GM23338 (cell line): ENCODE results near the gene CHCHD3.

ENCODE experiments used
- CREB1 ChIP-seq: fragments of 250-450 bp; sonication (Bioruptor Pico); IDR thresholded peaks from 2 replicates; pipeline ENCODE4 v1.5.0; 2020; ENCODE audit warnings: low read depth, mild to moderate bottlenecking, moderate library complexity
- EZH2 ChIP-seq: fragments of 200-600 bp; sonication (generic); IDR thresholded peaks from one replicate; pipeline ENCODE4 v1.8.0; 2017; ENCODE audit warnings: antibody characterized with exemption, mild to moderate bottlenecking, low read depth; ENCODE audit not compliant: unreplicated experiment
- EZH2phosphoT487 ChIP-seq: fragments of 200-600 bp; sonication (generic); IDR thresholded peaks from one replicate; pipeline ENCODE4 v1.8.1; 2018; ENCODE audit warnings: antibody characterized with exemption; ENCODE audit not compliant: unreplicated experiment
- JUNB ChIP-seq: IDR thresholded peaks from one replicate; pipeline ENCODE4 v1.6.1; 2016; ENCODE audit warnings: antibody characterized with exemption; ENCODE audit not compliant: unreplicated experiment
- NANOG ChIP-seq: IDR thresholded peaks from 2 replicates; pipeline ENCODE4 v1.6.1; 2016; ENCODE audit warnings: antibody characterized with exemption, borderline replicate concordance
- POLR2AphosphoS5 ChIP-seq: IDR thresholded peaks from 2 replicates; pipeline ENCODE4 v1.6.1; 2016; ENCODE audit warnings: antibody characterized with exemption, low read depth
- STAT1 ChIP-seq: IDR thresholded peaks from one replicate; pipeline ENCODE4 v1.6.1; 2016; ENCODE audit warnings: antibody characterized with exemption; ENCODE audit not compliant: unreplicated experiment
- ZNF114 ChIP-seq: fragments of 250-450 bp; sonication (Bioruptor Pico); IDR thresholded peaks from 2 replicates; pipeline ENCODE4 v1.5.0; 2020; ENCODE audit warnings: mild to moderate bottlenecking, moderate library complexity
- ZNF331 ChIP-seq: fragments of 250-450 bp; sonication (Bioruptor Pico); IDR thresholded peaks from 2 replicates; pipeline ENCODE4 v1.5.0; 2020; ENCODE audit warnings: low read depth, mild to moderate bottlenecking, moderate library complexity
- TF ChIP-seq, protein P1 (sequence below), 2 experiments: fragments of 200-600 bp in 1 of 2; sonication (generic) in 1 of 2; conservative IDR thresholded peaks; 2 replicates each; pipeline versions ENCODE4 v1.5.1 to v1.6.1; 2016 to 2017; ENCODE audit warnings: antibody characterized with exemption in 2 of 2, low read depth in 2 of 2, mild to moderate bottlenecking in 2 of 2, moderate library complexity in 1 of 2
- TF ChIP-seq, protein P2 (sequence below): IDR thresholded peaks from one replicate; pipeline ENCODE4 v1.6.1; 2018; ENCODE audit warnings: antibody characterized with exemption; ENCODE audit not compliant: unreplicated experiment
- TF ChIP-seq, protein P3 (sequence below): IDR thresholded peaks from 2 replicates; pipeline ENCODE4 v1.6.1; 2016; ENCODE audit warnings: antibody characterized with exemption
- TF ChIP-seq, protein P4 (sequence below): fragments of 250-450 bp; sonication (Bioruptor Pico); IDR thresholded peaks from 2 replicates; pipeline ENCODE4 v1.5.0; 2020; ENCODE audit warnings: mild to moderate bottlenecking, moderate library complexity

DNA sequence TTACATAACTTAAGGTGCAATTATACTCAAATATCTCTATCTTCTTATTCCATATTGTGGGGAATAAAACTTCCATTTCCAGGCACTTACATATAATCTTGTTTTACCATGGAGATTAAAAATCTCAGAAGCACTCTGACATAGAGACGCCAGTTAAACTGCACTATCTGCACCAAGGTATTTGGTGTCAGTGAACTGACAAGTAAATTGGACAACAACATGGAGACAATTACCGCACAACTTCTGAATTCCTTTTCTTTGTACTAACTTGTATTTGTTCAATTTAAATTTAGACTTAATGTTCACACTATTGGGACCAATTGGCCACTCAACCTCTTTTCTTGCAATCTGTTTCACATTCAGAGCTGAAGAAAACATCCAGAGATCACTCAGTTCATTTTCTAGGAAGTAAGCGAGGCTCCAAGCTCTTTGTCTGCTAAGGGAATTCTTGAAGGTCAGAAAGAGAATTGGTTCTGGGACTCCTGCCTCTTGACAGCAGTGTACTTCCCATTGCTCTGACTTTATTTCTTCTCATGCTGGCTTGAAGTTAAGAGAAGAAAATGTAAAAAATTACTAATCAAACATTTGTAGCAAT is 184.7 kb downstream of the CHCHD3 start:
- TF ChIP-seq, protein P1, sequence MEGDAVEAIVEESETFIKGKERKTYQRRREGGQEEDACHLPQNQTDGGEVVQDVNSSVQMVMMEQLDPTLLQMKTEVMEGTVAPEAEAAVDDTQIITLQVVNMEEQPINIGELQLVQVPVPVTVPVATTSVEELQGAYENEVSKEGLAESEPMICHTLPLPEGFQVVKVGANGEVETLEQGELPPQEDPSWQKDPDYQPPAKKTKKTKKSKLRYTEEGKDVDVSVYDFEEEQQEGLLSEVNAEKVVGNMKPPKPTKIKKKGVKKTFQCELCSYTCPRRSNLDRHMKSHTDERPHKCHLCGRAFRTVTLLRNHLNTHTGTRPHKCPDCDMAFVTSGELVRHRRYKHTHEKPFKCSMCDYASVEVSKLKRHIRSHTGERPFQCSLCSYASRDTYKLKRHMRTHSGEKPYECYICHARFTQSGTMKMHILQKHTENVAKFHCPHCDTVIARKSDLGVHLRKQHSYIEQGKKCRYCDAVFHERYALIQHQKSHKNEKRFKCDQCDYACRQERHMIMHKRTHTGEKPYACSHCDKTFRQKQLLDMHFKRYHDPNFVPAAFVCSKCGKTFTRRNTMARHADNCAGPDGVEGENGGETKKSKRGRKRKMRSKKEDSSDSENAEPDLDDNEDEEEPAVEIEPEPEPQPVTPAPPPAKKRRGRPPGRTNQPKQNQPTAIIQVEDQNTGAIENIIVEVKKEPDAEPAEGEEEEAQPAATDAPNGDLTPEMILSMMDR (conservative IDR thresholded peaks at IDR 0.05; ENCODE audit: low read depth in 2 of 2) = no peak
- TF ChIP-seq JUNB (no peak), EZH2phosphoT487 (no peak), EZH2 (no peak), ZNF331 (CRISPR knock-in tag) (no peak), CREB1 (no peak), POLR2AphosphoS5 (no peak), NANOG (no peak), ZNF114 (CRISPR knock-in tag) (no peak), STAT1 (no peak)
- TF ChIP-seq, protein P2, sequence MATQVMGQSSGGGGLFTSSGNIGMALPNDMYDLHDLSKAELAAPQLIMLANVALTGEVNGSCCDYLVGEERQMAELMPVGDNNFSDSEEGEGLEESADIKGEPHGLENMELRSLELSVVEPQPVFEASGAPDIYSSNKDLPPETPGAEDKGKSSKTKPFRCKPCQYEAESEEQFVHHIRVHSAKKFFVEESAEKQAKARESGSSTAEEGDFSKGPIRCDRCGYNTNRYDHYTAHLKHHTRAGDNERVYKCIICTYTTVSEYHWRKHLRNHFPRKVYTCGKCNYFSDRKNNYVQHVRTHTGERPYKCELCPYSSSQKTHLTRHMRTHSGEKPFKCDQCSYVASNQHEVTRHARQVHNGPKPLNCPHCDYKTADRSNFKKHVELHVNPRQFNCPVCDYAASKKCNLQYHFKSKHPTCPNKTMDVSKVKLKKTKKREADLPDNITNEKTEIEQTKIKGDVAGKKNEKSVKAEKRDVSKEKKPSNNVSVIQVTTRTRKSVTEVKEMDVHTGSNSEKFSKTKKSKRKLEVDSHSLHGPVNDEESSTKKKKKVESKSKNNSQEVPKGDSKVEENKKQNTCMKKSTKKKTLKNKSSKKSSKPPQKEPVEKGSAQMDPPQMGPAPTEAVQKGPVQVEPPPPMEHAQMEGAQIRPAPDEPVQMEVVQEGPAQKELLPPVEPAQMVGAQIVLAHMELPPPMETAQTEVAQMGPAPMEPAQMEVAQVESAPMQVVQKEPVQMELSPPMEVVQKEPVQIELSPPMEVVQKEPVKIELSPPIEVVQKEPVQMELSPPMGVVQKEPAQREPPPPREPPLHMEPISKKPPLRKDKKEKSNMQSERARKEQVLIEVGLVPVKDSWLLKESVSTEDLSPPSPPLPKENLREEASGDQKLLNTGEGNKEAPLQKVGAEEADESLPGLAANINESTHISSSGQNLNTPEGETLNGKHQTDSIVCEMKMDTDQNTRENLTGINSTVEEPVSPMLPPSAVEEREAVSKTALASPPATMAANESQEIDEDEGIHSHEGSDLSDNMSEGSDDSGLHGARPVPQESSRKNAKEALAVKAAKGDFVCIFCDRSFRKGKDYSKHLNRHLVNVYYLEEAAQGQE = no peak
- TF ChIP-seq, protein P3, sequence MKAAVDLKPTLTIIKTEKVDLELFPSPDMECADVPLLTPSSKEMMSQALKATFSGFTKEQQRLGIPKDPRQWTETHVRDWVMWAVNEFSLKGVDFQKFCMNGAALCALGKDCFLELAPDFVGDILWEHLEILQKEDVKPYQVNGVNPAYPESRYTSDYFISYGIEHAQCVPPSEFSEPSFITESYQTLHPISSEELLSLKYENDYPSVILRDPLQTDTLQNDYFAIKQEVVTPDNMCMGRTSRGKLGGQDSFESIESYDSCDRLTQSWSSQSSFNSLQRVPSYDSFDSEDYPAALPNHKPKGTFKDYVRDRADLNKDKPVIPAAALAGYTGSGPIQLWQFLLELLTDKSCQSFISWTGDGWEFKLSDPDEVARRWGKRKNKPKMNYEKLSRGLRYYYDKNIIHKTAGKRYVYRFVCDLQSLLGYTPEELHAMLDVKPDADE = no peak
- TF ChIP-seq, protein P4, sequence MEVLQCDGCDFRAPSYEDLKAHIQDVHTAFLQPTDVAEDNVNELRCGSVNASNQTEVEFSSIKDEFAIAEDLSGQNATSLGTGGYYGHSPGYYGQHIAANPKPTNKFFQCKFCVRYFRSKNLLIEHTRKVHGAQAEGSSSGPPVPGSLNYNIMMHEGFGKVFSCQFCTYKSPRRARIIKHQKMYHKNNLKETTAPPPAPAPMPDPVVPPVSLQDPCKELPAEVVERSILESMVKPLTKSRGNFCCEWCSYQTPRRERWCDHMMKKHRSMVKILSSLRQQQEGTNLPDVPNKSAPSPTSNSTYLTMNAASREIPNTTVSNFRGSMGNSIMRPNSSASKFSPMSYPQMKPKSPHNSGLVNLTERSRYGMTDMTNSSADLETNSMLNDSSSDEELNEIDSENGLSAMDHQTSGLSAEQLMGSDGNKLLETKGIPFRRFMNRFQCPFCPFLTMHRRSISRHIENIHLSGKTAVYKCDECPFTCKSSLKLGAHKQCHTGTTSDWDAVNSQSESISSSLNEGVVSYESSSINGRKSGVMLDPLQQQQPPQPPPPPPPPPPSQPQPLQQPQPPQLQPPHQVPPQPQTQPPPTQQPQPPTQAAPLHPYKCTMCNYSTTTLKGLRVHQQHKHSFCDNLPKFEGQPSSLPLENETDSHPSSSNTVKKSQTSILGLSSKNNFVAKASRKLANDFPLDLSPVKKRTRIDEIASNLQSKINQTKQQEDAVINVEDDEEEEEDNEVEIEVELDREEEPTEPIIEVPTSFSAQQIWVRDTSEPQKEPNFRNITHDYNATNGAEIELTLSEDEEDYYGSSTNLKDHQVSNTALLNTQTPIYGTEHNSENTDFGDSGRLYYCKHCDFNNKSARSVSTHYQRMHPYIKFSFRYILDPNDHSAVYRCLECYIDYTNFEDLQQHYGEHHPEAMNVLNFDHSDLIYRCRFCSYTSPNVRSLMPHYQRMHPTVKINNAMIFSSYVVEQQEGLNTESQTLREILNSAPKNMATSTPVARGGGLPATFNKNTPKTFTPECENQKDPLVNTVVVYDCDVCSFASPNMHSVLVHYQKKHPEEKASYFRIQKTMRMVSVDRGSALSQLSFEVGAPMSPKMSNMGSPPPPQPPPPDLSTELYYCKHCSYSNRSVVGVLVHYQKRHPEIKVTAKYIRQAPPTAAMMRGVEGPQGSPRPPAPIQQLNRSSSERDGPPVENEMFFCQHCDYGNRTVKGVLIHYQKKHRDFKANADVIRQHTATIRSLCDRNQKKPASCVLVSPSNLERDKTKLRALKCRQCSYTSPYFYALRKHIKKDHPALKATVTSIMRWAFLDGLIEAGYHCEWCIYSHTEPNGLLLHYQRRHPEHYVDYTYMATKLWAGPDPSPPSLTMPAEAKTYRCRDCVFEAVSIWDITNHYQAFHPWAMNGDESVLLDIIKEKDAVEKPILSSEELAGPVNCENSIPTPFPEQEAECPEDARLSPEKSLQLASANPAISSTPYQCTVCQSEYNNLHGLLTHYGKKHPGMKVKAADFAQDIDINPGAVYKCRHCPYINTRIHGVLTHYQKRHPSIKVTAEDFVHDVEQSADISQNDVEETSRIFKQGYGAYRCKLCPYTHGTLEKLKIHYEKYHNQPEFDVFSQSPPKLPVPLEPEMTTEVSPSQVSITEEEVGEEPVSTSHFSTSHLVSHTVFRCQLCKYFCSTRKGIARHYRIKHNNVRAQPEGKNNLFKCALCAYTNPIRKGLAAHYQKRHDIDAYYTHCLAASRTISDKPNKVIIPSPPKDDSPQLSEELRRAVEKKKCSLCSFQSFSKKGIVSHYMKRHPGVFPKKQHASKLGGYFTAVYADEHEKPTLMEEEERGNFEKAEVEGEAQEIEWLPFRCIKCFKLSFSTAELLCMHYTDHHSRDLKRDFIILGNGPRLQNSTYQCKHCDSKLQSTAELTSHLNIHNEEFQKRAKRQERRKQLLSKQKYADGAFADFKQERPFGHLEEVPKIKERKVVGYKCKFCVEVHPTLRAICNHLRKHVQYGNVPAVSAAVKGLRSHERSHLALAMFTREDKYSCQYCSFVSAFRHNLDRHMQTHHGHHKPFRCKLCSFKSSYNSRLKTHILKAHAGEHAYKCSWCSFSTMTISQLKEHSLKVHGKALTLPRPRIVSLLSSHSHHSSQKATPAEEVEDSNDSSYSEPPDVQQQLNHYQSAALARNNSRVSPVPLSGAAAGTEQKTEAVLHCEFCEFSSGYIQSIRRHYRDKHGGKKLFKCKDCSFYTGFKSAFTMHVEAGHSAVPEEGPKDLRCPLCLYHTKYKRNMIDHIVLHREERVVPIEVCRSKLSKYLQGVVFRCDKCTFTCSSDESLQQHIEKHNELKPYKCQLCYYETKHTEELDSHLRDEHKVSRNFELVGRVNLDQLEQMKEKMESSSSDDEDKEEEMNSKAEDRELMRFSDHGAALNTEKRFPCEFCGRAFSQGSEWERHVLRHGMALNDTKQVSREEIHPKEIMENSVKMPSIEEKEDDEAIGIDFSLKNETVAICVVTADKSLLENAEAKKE (CRISPR knock-in tag) = no peak
